ENCODE data around the gene RNF167.

RNF167 gene

DNA sequence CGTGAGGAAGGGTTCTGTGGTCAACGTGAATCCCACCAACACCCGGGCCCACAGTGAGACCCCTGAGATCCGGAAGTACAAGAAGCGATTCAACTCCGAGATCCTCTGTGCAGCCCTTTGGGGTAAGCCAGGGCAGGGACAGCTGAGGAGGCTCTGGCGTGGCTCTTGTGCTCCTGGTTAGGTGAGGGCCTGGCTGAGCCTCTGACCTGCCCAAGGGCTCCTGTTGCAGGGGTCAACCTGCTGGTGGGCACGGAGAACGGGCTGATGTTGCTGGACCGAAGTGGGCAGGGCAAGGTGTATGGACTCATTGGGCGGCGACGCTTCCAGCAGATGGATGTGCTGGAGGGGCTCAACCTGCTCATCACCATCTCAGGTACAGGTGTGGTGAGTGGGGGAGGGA, 44.9 kb upstream of the RNF167 start:
- ChIA-PET POLR2A (no interaction called here), CTCF (interaction anchor here (1.1 kb wide), 1 partner anchor 91 kb away, joined by 3 read pairs; no protein-coding TSS in a partner anchor)
- Histone ChIP-seq H3K36me3 (ENCODE audit: control insufficient read depth in 2 of 2, insufficient read depth in 1 of 2, low read length in 2 of 2) (peaks cover 6 to 86% of the 10 kb centered on the region in 2 experiments; a peak in 2 of 3 replicates), H3K27ac (ENCODE audit: extremely low read depth, low read depth, low read length) (no peak overlapping the region), H3K4me3 (ENCODE audit: low read depth, low read length) (no peak overlapping the region), H3K4me1 (ENCODE audit: control insufficient read depth, insufficient read depth, low read length) (no peaks in the 10 kb centered on the region), H3K9me3 (ENCODE audit: control insufficient read depth, insufficient read depth, low read depth, low read length) (no peaks in the 10 kb centered on the region)
- TF ChIP-seq ZSCAN16 (tag by site-specific recombination; IDR thresholded peaks at IDR 0.05) (no peak), ZNF837 (tag by site-specific recombination; IDR thresholded peaks at IDR 0.05) (no peak), ZNF629 (tag by site-specific recombination; IDR thresholded peaks at IDR 0.05) (no peak), ZNF324 (tag by site-specific recombination; IDR thresholded peaks at IDR 0.05) (no peak), ZNF660 (tag by site-specific recombination; IDR thresholded peaks at IDR 0.05) (no peak), ZNF214 (tag by site-specific recombination; IDR thresholded peaks at IDR 0.05; ENCODE audit: borderline replicate concordance) (no peak), ZSCAN30 (tag by site-specific recombination; IDR thresholded peaks at IDR 0.05) (no peak), SP3 (tag by site-specific recombination; IDR thresholded peaks at IDR 0.05) (no peak), ZNF175 (tag by site-specific recombination; IDR thresholded peaks at IDR 0.05) (no peak), HOXD13 (CRISPR knock-in tag; IDR thresholded peaks at IDR 0.05; ENCODE audit: borderline replicate concordance) (no peak), KLF9 (tag by site-specific recombination; IDR thresholded peaks at IDR 0.05; ENCODE audit: low read depth) (no peak), ZNF518A (tag by site-specific recombination; conservative IDR thresholded peaks at IDR 0.05; ENCODE audit: low read depth) (no peak), ZNF701 (tag by site-specific recombination; IDR thresholded peaks at IDR 0.05) (no peak), TCF7L2 (IDR thresholded peaks at IDR 0.05; ENCODE audit: borderline replicate concordance, low read depth, low read length) (no peak), HIC1 (tag by site-specific recombination; IDR thresholded peaks at IDR 0.05) (no peak), REPIN1 (tag by site-specific recombination; IDR thresholded peaks at IDR 0.05; ENCODE audit: low read depth) (no peak)

DNA sequence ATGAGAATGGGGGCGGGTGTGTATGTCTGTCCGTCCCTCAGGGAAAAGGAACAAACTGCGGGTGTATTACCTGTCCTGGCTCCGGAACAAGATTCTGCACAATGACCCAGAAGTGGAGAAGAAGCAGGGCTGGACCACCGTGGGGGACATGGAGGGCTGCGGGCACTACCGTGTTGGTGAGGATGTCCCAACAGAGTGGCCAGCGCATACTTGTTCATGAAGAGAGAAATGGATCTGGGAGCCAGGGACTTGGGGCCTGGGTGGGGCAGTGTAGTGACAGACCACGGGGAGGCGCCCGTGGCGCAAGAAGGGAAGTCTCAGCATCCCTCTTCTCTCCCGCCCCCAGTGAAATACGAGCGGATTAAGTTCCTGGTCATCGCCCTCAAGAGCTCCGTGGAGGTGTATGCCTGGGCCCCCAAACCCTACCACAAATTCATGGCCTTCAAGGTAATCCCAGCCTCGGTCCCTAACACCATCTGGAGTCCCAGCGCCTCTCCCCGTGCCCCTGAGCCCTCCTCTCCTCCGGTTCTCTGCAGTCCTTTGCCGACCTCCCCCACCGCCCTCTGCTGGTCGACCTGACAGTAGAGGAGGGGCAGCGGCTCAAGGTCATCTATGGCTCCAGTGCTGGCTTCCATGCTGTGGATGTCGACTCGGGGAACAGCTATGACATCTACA, 44.3 kb upstream of the RNF167 start:
- POLR2A ChIA-PET: no interaction called here

More for the DNA sequence above, 44.3 kb upstream of the RNF167 start:
- H3K36me3 ChIP-seq (ENCODE audit: control insufficient read depth in 2 of 2, insufficient read depth in 1 of 2, low read length in 2 of 2): peaks cover under 1 to 83% of the 10 kb centered on the region in 2 experiments; a peak in 2 of 3 replicates
- H3K9me3 ChIP-seq (ENCODE audit: control insufficient read depth, insufficient read depth, low read depth, low read length): no peaks in the 10 kb centered on the region
- no peak overlapping the region for H3K4me3 ChIP-seq (ENCODE audit: low read depth, low read length)
- TF ChIP-seq, protein P1, sequence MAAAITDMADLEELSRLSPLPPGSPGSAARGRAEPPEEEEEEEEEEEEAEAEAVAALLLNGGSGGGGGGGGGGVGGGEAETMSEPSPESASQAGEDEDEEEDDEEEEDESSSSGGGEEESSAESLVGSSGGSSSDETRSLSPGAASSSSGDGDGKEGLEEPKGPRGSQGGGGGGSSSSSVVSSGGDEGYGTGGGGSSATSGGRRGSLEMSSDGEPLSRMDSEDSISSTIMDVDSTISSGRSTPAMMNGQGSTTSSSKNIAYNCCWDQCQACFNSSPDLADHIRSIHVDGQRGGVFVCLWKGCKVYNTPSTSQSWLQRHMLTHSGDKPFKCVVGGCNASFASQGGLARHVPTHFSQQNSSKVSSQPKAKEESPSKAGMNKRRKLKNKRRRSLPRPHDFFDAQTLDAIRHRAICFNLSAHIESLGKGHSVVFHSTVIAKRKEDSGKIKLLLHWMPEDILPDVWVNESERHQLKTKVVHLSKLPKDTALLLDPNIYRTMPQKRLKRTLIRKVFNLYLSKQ (tag by site-specific recombination; IDR thresholded peaks at IDR 0.05; ENCODE audit: borderline replicate concordance): no peak
- TF ChIP-seq, protein P2, sequence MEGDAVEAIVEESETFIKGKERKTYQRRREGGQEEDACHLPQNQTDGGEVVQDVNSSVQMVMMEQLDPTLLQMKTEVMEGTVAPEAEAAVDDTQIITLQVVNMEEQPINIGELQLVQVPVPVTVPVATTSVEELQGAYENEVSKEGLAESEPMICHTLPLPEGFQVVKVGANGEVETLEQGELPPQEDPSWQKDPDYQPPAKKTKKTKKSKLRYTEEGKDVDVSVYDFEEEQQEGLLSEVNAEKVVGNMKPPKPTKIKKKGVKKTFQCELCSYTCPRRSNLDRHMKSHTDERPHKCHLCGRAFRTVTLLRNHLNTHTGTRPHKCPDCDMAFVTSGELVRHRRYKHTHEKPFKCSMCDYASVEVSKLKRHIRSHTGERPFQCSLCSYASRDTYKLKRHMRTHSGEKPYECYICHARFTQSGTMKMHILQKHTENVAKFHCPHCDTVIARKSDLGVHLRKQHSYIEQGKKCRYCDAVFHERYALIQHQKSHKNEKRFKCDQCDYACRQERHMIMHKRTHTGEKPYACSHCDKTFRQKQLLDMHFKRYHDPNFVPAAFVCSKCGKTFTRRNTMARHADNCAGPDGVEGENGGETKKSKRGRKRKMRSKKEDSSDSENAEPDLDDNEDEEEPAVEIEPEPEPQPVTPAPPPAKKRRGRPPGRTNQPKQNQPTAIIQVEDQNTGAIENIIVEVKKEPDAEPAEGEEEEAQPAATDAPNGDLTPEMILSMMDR (tag by site-specific recombination; IDR thresholded peaks at IDR 0.05): 0 out of 2 replicates have a peak, but pooled peaks have one; percentile 14
- CTCF ChIA-PET: interaction anchor here (1.1 to 1.5 kb wide), 2 partner anchors 92 to 163 kb away, joined by 3 to 5 read pairs; no protein-coding TSS in a partner anchor
- H3K27ac ChIP-seq (ENCODE audit: extremely low read depth, low read depth, low read length): no peak overlapping the region
- no peaks in the 10 kb centered on the region for H3K4me1 ChIP-seq (ENCODE audit: control insufficient read depth, insufficient read depth, low read length)

Measured in HEK293 (cell line).